ENCODE data around the gene TERB1.

DNA sequence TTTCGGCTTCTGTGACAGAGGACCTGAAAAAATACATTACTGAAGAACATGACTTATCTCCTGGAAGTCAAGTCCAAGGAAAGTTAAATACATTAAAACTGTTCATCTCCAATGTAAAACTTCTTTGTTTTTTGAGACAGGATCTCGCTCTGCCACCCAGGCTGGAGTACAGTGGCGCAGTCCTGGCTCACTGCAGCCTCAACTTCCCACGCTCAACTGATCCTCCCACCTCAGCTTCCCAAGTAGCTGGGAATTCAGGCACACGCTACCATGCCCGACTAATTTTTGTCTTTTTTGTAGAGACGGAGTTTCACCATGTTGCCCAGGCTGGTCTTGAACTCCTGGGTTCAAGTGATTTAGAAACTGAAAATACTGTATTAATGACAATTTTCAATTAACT lies 9.7 kb upstream of the TERB1 start:
- TF ChIP-seq, protein P1, sequence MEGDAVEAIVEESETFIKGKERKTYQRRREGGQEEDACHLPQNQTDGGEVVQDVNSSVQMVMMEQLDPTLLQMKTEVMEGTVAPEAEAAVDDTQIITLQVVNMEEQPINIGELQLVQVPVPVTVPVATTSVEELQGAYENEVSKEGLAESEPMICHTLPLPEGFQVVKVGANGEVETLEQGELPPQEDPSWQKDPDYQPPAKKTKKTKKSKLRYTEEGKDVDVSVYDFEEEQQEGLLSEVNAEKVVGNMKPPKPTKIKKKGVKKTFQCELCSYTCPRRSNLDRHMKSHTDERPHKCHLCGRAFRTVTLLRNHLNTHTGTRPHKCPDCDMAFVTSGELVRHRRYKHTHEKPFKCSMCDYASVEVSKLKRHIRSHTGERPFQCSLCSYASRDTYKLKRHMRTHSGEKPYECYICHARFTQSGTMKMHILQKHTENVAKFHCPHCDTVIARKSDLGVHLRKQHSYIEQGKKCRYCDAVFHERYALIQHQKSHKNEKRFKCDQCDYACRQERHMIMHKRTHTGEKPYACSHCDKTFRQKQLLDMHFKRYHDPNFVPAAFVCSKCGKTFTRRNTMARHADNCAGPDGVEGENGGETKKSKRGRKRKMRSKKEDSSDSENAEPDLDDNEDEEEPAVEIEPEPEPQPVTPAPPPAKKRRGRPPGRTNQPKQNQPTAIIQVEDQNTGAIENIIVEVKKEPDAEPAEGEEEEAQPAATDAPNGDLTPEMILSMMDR (IDR thresholded peaks at IDR 0.05) = no peak
- TF ChIP-seq EZH2phosphoT487 (IDR thresholded peaks at IDR 0.05; ENCODE audit: borderline replicate concordance, low read depth) = no peak
- TF ChIP-seq, protein P2, sequence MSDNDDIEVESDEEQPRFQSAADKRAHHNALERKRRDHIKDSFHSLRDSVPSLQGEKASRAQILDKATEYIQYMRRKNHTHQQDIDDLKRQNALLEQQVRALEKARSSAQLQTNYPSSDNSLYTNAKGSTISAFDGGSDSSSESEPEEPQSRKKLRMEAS (IDR thresholded peaks at IDR 0.05; ENCODE audit: low read depth) = no peak
